GM12892 (cell line): Measurements from ENCODE around the gene PC.

Experiments used
- POLR2A ChIP-seq: IDR thresholded peaks from 2 replicates; pipeline ENCODE4 v1.6.1; 2011; ENCODE audit warnings: low read depth, low read length, control low read depth
- TAF1 ChIP-seq: IDR thresholded peaks from 2 replicates; pipeline ENCODE4 v1.6.1; 2011; ENCODE audit warnings: low read depth, mild to moderate bottlenecking, control low read depth, low read length, borderline replicate concordance

DNA sequence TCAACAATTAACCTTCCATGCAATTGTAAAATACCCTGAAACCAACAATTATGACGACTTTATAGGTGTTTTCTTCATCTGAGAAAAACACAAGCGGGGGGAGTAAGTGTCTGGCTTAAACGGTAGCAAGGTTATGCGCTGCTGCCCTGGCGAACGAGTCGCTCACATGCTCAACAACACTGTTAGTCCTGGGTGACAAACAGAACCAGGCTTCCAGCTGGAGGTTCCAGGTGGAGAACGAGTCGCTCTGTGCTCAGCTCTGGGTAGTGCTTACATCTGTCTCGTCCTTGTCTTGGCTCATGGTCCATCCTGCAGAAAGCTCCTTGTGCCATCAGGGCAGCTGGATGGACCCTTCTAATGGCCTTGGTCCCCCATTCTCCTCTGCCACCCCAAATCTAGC lies 48.2 kb downstream of the PC start:
- TF ChIP-seq POLR2A (no peak), TAF1 (no peak)
